HUES6 (cell line): ENCODE results near the gene TAB3.

Experiments
- H3K27ac ChIP-seq: 2 replicates; pipeline ENCODE4 v1.7.0; 2013; ENCODE audit warnings: low read depth, mild to moderate bottlenecking, low read length, inconsistent platforms
- H3K27me3 ChIP-seq: 2 replicates; pipeline ENCODE4 v1.6.1; 2013; ENCODE audit warnings: low read length; ENCODE audit not compliant: control insufficient read depth, insufficient read depth
- H3K36me3 ChIP-seq: 2 replicates; pipeline ENCODE4 v1.6.1; 2013; ENCODE audit warnings: low read length; ENCODE audit not compliant: control insufficient read depth, insufficient read depth
- H3K4me1 ChIP-seq: 2 replicates; pipeline ENCODE4 v1.6.1; 2013; ENCODE audit warnings: low read length; ENCODE audit not compliant: control insufficient read depth, insufficient read depth
- H3K4me3 ChIP-seq: 2 replicates; pipeline ENCODE4 v1.5.1; 2013; ENCODE audit warnings: low read depth, low read length
- H3K9ac ChIP-seq: one replicate; pipeline ENCODE4 v1.6.1; 2013; ENCODE audit warnings: mild to moderate bottlenecking, low read length
- H3K9me3 ChIP-seq: 2 replicates; pipeline ENCODE4 v1.6.1; 2013; ENCODE audit warnings: low read depth, low read length; ENCODE audit not compliant: control insufficient read depth, insufficient read depth

TAB3 gene

GRCh38 chrX:30910124-30910860 is 21.2 kb upstream of the TAB3 start:
- peaks cover 6% of the 10 kb centered on the region; the same call in 1 of the 2 replicates for H3K9me3 ChIP-seq
- no peaks in the 10 kb centered on the region; the same call in 1 of the 2 replicates for H3K27me3 ChIP-seq
- no peaks in the 10 kb centered on the region for H3K36me3 ChIP-seq
- peak overlapping the region; percentile 41; the same call in 1 of the 2 replicates for H3K27ac ChIP-seq
- no peak overlapping the region for H3K9ac ChIP-seq
- H3K4me3 ChIP-seq, result no peak overlapping the region
- peaks cover 14% of the 10 kb centered on the region for H3K4me1 ChIP-seq

GRCh38 chrX:30906726-30907125 is 17.7 kb upstream of the TAB3 start:
- H3K4me1 ChIP-seq, result peaks cover 14% of the 10 kb centered on the region
- H3K9me3 ChIP-seq, result peaks cover 6% of the 10 kb centered on the region; the same call in 1 of the 2 replicates
- no peaks in the 10 kb centered on the region for H3K36me3 ChIP-seq
- no peak overlapping the region for H3K27ac ChIP-seq
- no peak overlapping the region for H3K9ac ChIP-seq
- H3K27me3 ChIP-seq, result no peaks in the 10 kb centered on the region; the same call in 1 of the 2 replicates
- no peak overlapping the region for H3K4me3 ChIP-seq

GRCh38 chrX:30905321-30905720 is 16.3 kb upstream of the TAB3 start:
- H3K4me3 ChIP-seq, result no peak overlapping the region
- H3K9ac ChIP-seq, result no peak overlapping the region
- peaks cover 6% of the 10 kb centered on the region; the same call in 1 of the 2 replicates for H3K9me3 ChIP-seq
- H3K27me3 ChIP-seq, result no peaks in the 10 kb centered on the region; the same call in 1 of the 2 replicates
- H3K4me1 ChIP-seq, result peaks cover 9% of the 10 kb centered on the region
- no peak overlapping the region for H3K27ac ChIP-seq
- H3K36me3 ChIP-seq, result no peaks in the 10 kb centered on the region

GRCh38 chrX:30904632-30905031 is 15.6 kb upstream of the TAB3 start:
- no peak overlapping the region for H3K9ac ChIP-seq
- H3K27ac ChIP-seq, result 0 out of 2 replicates have a peak overlapping the region, but pooled peaks have one; percentile 6
- 0 out of 2 replicates have a peak, but pooled peaks cover 2% of the 10 kb centered on the region for H3K4me1 ChIP-seq
- peaks cover 6% of the 10 kb centered on the region; the same call in 1 of the 2 replicates for H3K9me3 ChIP-seq
- H3K4me3 ChIP-seq, result no peak overlapping the region
- H3K36me3 ChIP-seq, result no peaks in the 10 kb centered on the region
- H3K27me3 ChIP-seq, result no peaks in the 10 kb centered on the region; the same call in 1 of the 2 replicates

GRCh38 chrX:30904186-30904585 is 15.1 kb upstream of the TAB3 start:
- Histone ChIP-seq H3K9ac (no peak overlapping the region), H3K9me3 (peaks cover 6% of the 10 kb centered on the region; the same call in 1 of the 2 replicates), H3K27ac (0 out of 2 replicates have a peak overlapping the region, but pooled peaks have one; percentile 6), H3K36me3 (no peaks in the 10 kb centered on the region), H3K27me3 (no peaks in the 10 kb centered on the region; the same call in 1 of the 2 replicates), H3K4me1 (no peaks in the 10 kb centered on the region), H3K4me3 (no peak overlapping the region)

- Histone ChIP-seq H3K9me3 (no peaks in the 10 kb centered on the region), H3K27ac (no peak overlapping the region), H3K9ac (no peak overlapping the region), H3K4me3 (no peak overlapping the region), H3K27me3 (no peaks in the 10 kb centered on the region; the same call in 1 of the 2 replicates), H3K4me1 (no peaks in the 10 kb centered on the region), H3K36me3 (no peaks in the 10 kb centered on the region)
Observed at GRCh38 chrX:30900227-30900626, 11.2 kb upstream of the TAB3 start.

GRCh38 chrX:30898886-30899285 is 9.8 kb upstream of the TAB3 start:
- Histone ChIP-seq H3K9me3 (no peaks in the 10 kb centered on the region), H3K36me3 (no peaks in the 10 kb centered on the region), H3K4me3 (no peak overlapping the region), H3K9ac (no peak overlapping the region), H3K27ac (no peak overlapping the region), H3K27me3 (no peaks in the 10 kb centered on the region), H3K4me1 (no peaks in the 10 kb centered on the region)

GRCh38 chrX:30895370-30895769 is 6.3 kb upstream of the TAB3 start:
- Histone ChIP-seq H3K4me1 (peaks cover 10% of the 10 kb centered on the region; the same call in 1 of the 2 replicates), H3K27me3 (peaks cover 3% of the 10 kb centered on the region; the same call in 1 of the 2 replicates), H3K9me3 (no peaks in the 10 kb centered on the region), H3K36me3 (no peaks in the 10 kb centered on the region), H3K4me3 (no peak overlapping the region), H3K9ac (no peak overlapping the region), H3K27ac (no peak overlapping the region)

GRCh38 chrX:30893206-30893605 is 4.2 kb upstream of the TAB3 start:
- Histone ChIP-seq H3K27ac (no peak overlapping the region), H3K9me3 (no peaks in the 10 kb centered on the region), H3K36me3 (no peaks in the 10 kb centered on the region), H3K4me3 (no peak overlapping the region), H3K9ac (no peak overlapping the region), H3K27me3 (peaks cover 3% of the 10 kb centered on the region; the same call in 1 of the 2 replicates), H3K4me1 (peaks cover 10% of the 10 kb centered on the region; the same call in 1 of the 2 replicates)

- Histone ChIP-seq H3K4me3 (no peak overlapping the region), H3K27me3 (peaks cover 3% of the 10 kb centered on the region; the same call in 1 of the 2 replicates), H3K9ac (no peak overlapping the region), H3K36me3 (no peaks in the 10 kb centered on the region), H3K4me1 (peaks cover 10% of the 10 kb centered on the region; the same call in 1 of the 2 replicates), H3K27ac (no peak overlapping the region), H3K9me3 (no peaks in the 10 kb centered on the region)
Observed at GRCh38 chrX:30892591-30892990, 3.5 kb upstream of the TAB3 start.

- peak overlapping the region; percentile 37; the same call in 1 of the 2 replicates for H3K27ac ChIP-seq
Observed at GRCh38 chrX:30888526-30889146, 418 bp downstream of the TAB3 start.

More at GRCh38 chrX:30888526-30889146, 418 bp downstream of the TAB3 start:
- H3K27me3 ChIP-seq, result peaks cover 3% of the 10 kb centered on the region; the same call in 1 of the 2 replicates
- H3K4me3 ChIP-seq, result peak overlapping the region; percentile 76
- H3K4me1 ChIP-seq, result peaks cover 10% of the 10 kb centered on the region; the same call in 1 of the 2 replicates
- no peaks in the 10 kb centered on the region for H3K36me3 ChIP-seq
- no peaks in the 10 kb centered on the region for H3K9me3 ChIP-seq
- H3K9ac ChIP-seq, result peak overlapping the region; percentile 73
